Stromal cell of bone marrow (primary cell): ENCODE results near the gene MYCN.
"Not testable (repeated sequence)": the region's sequence is repeated elsewhere in the genome, so short reads cannot be mapped to it uniquely, and the experiment has no call there.

Experiments
- DNase-seq: peaks from one replicate; pipeline ENCODE4 v3.0.0-alpha.2; 2012; ENCODE audit warnings: low read depth

Gene MYCN

GRCh38 chr2:15939854-15940660, at the start of gene MYCN:
Gene MYCN, plus strand, starts transcription at chr2:15940550. Its CDS starts 1,515 bp downstream, at chr2:15942065.
- DNase-seq, result no peak

- DNase-seq, result no peak
Measured at GRCh38 chr2:15890936-15891905, 49.1 kb upstream of the MYCN start.

- DNase-seq, result no peak
Measured at GRCh38 chr2:15892151-15892880, 48.0 kb upstream of the MYCN start.

- DNase-seq, result no peak
Measured at GRCh38 chr2:15893085-15893484, 47.3 kb upstream of the MYCN start.

- no peak for DNase-seq
Measured at GRCh38 chr2:15893689-15894480, 46.5 kb upstream of the MYCN start.

GRCh38 chr2:15894481-15895144, 45.7 kb upstream of the MYCN start:
- no peak for DNase-seq

GRCh38 chr2:15895615-15896469, 44.5 kb upstream of the MYCN start:
- DNase-seq, result no peak

- DNase-seq, result no peak
Measured at GRCh38 chr2:15896859-15897258, 43.5 kb upstream of the MYCN start.

- no peak for DNase-seq
Measured at GRCh38 chr2:15897431-15898098, 42.8 kb upstream of the MYCN start.

GRCh38 chr2:15899327-15899612, 41.1 kb upstream of the MYCN start:
- DNase-seq, result no peak

GRCh38 chr2:15899751-15900493, 40.4 kb upstream of the MYCN start:
- DNase-seq, result no peak

- no peak for DNase-seq
Measured at GRCh38 chr2:15901095-15901807, 39.1 kb upstream of the MYCN start.

- DNase-seq, result no peak
Measured at GRCh38 chr2:15901808-15902130, 38.6 kb upstream of the MYCN start.

- DNase-seq, result not testable (repeated sequence)
Measured at GRCh38 chr2:15903910-15904309, 36.4 kb upstream of the MYCN start.

- no peak for DNase-seq
Measured at GRCh38 chr2:15905267-15905645, 35.1 kb upstream of the MYCN start.

GRCh38 chr2:15905986-15906491, 34.3 kb upstream of the MYCN start:
- DNase-seq, result no peak

- DNase-seq, result no peak
Measured at GRCh38 chr2:15906778-15907177, 33.6 kb upstream of the MYCN start.
